ENCODE measurements around the gene ZNF284. TPM values are rescaled to one million over a fixed set of nuclear protein-coding genes. Genes with fewer than 3 reads are reported as not detected.

The ZNF284 gene
- 1.7 to 3.0 TPM (median 2.7 TPM) in 3 replicates for total RNA-seq (2021)
- Bru-seq, nascent RNA, result percentile 68 among the genes with signal in this experiment
- long read RNA-seq, experiment 1, full-length matches to known transcripts, result 1 of 3 reads
- long read RNA-seq, experiment 1, partial matches to known transcripts, result 0 of 3 reads
- long read RNA-seq, experiment 1, other reads (novel, unspliced or antisense), result 2 of 3 reads
- long read RNA-seq, experiment 2, partial matches to known transcripts, result 0 of 1 reads
- long read RNA-seq, experiment 2, other reads (novel, unspliced or antisense), result 1 of 1 reads
- long read RNA-seq, experiment 3, full-length matches to known transcripts, result 2 of 2 reads
- long read RNA-seq, experiment 3, partial matches to known transcripts, result 0 of 2 reads
- long read RNA-seq, experiment 3, other reads (novel, unspliced or antisense), result 0 of 2 reads

GRCh38 chr19:44071824-44072542, at the start of gene ZNF284:
ZNF284 (plus strand) TSS chr19:44072159; CDS start chr19:44076390, 4,231 bp downstream.
- Mint-ChIP-seq H3K9me3 (peaks cover 44% of the 10 kb centered on the region), H3K4me1 (peaks cover 16% of the 10 kb centered on the region), H3K27me3 (ENCODE audit: low read depth) (peaks cover 24% of the 10 kb centered on the region), H3K27ac (peak within 1 kb of the TSS; percentile 66), H3K4me3 (peak within 1 kb of the TSS; percentile 89), H3K36me3 (peaks cover 31% of the 10 kb centered on the region)
- peak; percentile 52; the same call in 1 of the 2 replicates for TF ChIP-seq GABPB1 (CRISPR knock-in tag; IDR thresholded peaks at IDR 0.05)
- TF ChIP-seq GRHL2 (CRISPR knock-in tag; IDR thresholded peaks at IDR 0.05; ENCODE audit: insufficient replicate concordance, severe bottlenecking), result no peak
- TF ChIP-seq NFATC4 (CRISPR knock-in tag; IDR thresholded peaks at IDR 0.05), result no peak
- TF ChIP-seq MYBL2 (CRISPR knock-in tag; IDR thresholded peaks at IDR 0.05), result peak; percentile 50; the same call in 1 of the 2 replicates
- 0 out of 2 replicates have a peak, but pooled peaks have one; percentile 24 for TF ChIP-seq SP1 (CRISPR knock-in tag; conservative IDR thresholded peaks at IDR 0.05)
- peak; percentile 18; the same call in 1 of the 2 replicates for TF ChIP-seq FOXK1 (CRISPR knock-in tag; IDR thresholded peaks at IDR 0.05)
- TF ChIP-seq HMGA2 (CRISPR knock-in tag; IDR thresholded peaks at IDR 0.05), result no peak
- TF ChIP-seq ZBTB43 (CRISPR knock-in tag; IDR thresholded peaks at IDR 0.05), result 0 out of 2 replicates have a peak, but pooled peaks have one; percentile 29
- peak; percentile 68; the same call in 1 of the 2 replicates for TF ChIP-seq CREM (CRISPR knock-in tag; IDR thresholded peaks at IDR 0.05)
- TF ChIP-seq ZNF317 (CRISPR knock-in tag; IDR thresholded peaks at IDR 0.05; ENCODE audit: borderline replicate concordance, low read depth), result 0 out of 2 replicates have a peak, but pooled peaks have one; percentile 27
- 0 out of 2 replicates have a peak, but pooled peaks have one; percentile 62 for TF ChIP-seq FOXP1 (CRISPR knock-in tag; IDR thresholded peaks at IDR 0.05; ENCODE audit: borderline replicate concordance)
- TF ChIP-seq PRDM15 (CRISPR knock-in tag; IDR thresholded peaks at IDR 0.05), result no peak
- CTCF ChIA-PET, result interaction anchor here (1.4 kb wide), 1 partner anchor 69 kb away, joined by 3 read pairs; no protein-coding TSS in a partner anchor
- DNase-seq (ENCODE audit: low spot score), result peak; percentile 88
- peak; percentile 99 for ATAC-seq
- POLR2A ChIA-PET, result interaction anchor here (0.6 kb wide), 1 partner anchor 325 kb away, joined by 3 read pairs; no protein-coding TSS in a partner anchor

- H3K27ac Mint-ChIP-seq, result peak overlapping the region; percentile 56
- ChIA-PET POLR2A (no interaction called here), CTCF (no interaction called here)
- ATAC-seq (no peak), DNase-seq (ENCODE audit: low spot score) (no peak)
- peaks cover 48% of the 10 kb centered on the region for H3K9me3 Mint-ChIP-seq
- H3K4me3 Mint-ChIP-seq, result peak overlapping the region; percentile 95
- TF ChIP-seq ZNF281 (CRISPR knock-in tag; IDR thresholded peaks at IDR 0.05), result no peak
- no peak for TF ChIP-seq HMGXB4 (CRISPR knock-in tag; IDR thresholded peaks at IDR 0.05)
- no peak for TF ChIP-seq MAX (CRISPR knock-in tag; IDR thresholded peaks at IDR 0.05)
- H3K36me3 Mint-ChIP-seq, result peaks cover 31% of the 10 kb centered on the region
- H3K27me3 Mint-ChIP-seq (ENCODE audit: low read depth), result peaks cover 22% of the 10 kb centered on the region
- peaks cover 11% of the 10 kb centered on the region for H3K4me1 Mint-ChIP-seq
Observed at GRCh38 chr19:44024900-44025216, 47.1 kb upstream of the ZNF284 start.
